ENCODE data around the gene ATP1A3.
A peak's percentile ranks its signal among the peaks of the same experiment; 100 is the strongest.

Gene ATP1A3

GRCh38 chr19:41928221-41928683 lies 65.8 kb downstream of the ATP1A3 start, which contains the start of gene ERFL:
ERFL (minus strand) TSS chr19:41928449; CDS start chr19:41912919, 15,530 bp downstream.
- Histone ChIP-seq H3K27ac (no peak within 1 kb of the TSS), H3K4me3 (ENCODE audit: low read depth, low read length) (peak within 1 kb of the TSS; percentile 44), H3K27me3 (ENCODE audit: insufficient read depth, low read depth, severe bottlenecking) (peaks cover 48% of the 10 kb centered on the region), H3K36me3 (no peaks in the 10 kb centered on the region), H3K9me3 (ENCODE audit: severe bottlenecking) (no peaks in the 10 kb centered on the region)
- DNase-seq = no peak
- no peak for TF ChIP-seq CTCF (IDR thresholded peaks at IDR 0.05; ENCODE audit: low read depth, low read length)

GRCh38 chr19:41927497-41928192 lies 66.4 kb downstream of the ATP1A3 start:
- no peaks in the 10 kb centered on the region for H3K36me3 ChIP-seq
- no peaks in the 10 kb centered on the region for H3K9me3 ChIP-seq (ENCODE audit: severe bottlenecking)
- no peak for TF ChIP-seq CTCF (IDR thresholded peaks at IDR 0.05; ENCODE audit: low read depth, low read length)
- no peak for DNase-seq
- H3K27me3 ChIP-seq (ENCODE audit: insufficient read depth, low read depth, severe bottlenecking) = peaks cover 54% of the 10 kb centered on the region
- H3K27ac ChIP-seq = no peak overlapping the region
- peak overlapping the region; percentile 44 for H3K4me3 ChIP-seq (ENCODE audit: low read depth, low read length)

- Histone ChIP-seq H3K27me3 (ENCODE audit: insufficient read depth, low read depth, severe bottlenecking) (peaks cover 55% of the 10 kb centered on the region), H3K9me3 (ENCODE audit: severe bottlenecking) (no peaks in the 10 kb centered on the region), H3K36me3 (no peaks in the 10 kb centered on the region), H3K27ac (no peak overlapping the region), H3K4me3 (ENCODE audit: low read depth, low read length) (0 out of 2 replicates have a peak overlapping the region, but pooled peaks have one; percentile 1)
- no peak for TF ChIP-seq CTCF (IDR thresholded peaks at IDR 0.05; ENCODE audit: low read depth, low read length)
- DNase-seq = no peak
Measured at GRCh38 chr19:41926763-41927496, 67.1 kb downstream of the ATP1A3 start.

GRCh38 chr19:41926028-41926762 lies 67.8 kb downstream of the ATP1A3 start:
- no peak for TF ChIP-seq CTCF (IDR thresholded peaks at IDR 0.05; ENCODE audit: low read depth, low read length)
- no peaks in the 10 kb centered on the region for H3K9me3 ChIP-seq (ENCODE audit: severe bottlenecking)
- H3K36me3 ChIP-seq = no peaks in the 10 kb centered on the region
- DNase-seq = no peak
- H3K27me3 ChIP-seq (ENCODE audit: insufficient read depth, low read depth, severe bottlenecking) = peaks cover 55% of the 10 kb centered on the region
- no peak overlapping the region for H3K27ac ChIP-seq
- H3K4me3 ChIP-seq (ENCODE audit: low read depth, low read length) = no peak overlapping the region

- Histone ChIP-seq H3K27me3 (ENCODE audit: insufficient read depth, low read depth, severe bottlenecking) (peaks cover 55% of the 10 kb centered on the region), H3K36me3 (no peaks in the 10 kb centered on the region), H3K27ac (no peak overlapping the region), H3K4me3 (ENCODE audit: low read depth, low read length) (no peak overlapping the region), H3K9me3 (ENCODE audit: severe bottlenecking) (no peaks in the 10 kb centered on the region)
- DNase-seq = no peak
- no peak for TF ChIP-seq CTCF (IDR thresholded peaks at IDR 0.05; ENCODE audit: low read depth, low read length)
Measured at GRCh38 chr19:41925208-41926003, 68.6 kb downstream of the ATP1A3 start.
